Activated CD4-positive, alpha-beta T cell treated with anti-CD3 and anti-CD28 coated beads, Interleukin-2, amount 50 U/mL, for 1 hour (primary cell): Measurements from ENCODE around the gene ATP2C2.
A peak's percentile ranks its signal among the peaks of the same experiment; 100 is the strongest.
"Not testable (repeated sequence)": the region's sequence is repeated elsewhere in the genome, so short reads cannot be mapped to it uniquely, and the experiment has no call there.

Experiments used
- DNase-seq: peaks from one replicate; pipeline ENCODE4 v3.0.0-alpha.2; 2020

Gene ATP2C2

DNA sequence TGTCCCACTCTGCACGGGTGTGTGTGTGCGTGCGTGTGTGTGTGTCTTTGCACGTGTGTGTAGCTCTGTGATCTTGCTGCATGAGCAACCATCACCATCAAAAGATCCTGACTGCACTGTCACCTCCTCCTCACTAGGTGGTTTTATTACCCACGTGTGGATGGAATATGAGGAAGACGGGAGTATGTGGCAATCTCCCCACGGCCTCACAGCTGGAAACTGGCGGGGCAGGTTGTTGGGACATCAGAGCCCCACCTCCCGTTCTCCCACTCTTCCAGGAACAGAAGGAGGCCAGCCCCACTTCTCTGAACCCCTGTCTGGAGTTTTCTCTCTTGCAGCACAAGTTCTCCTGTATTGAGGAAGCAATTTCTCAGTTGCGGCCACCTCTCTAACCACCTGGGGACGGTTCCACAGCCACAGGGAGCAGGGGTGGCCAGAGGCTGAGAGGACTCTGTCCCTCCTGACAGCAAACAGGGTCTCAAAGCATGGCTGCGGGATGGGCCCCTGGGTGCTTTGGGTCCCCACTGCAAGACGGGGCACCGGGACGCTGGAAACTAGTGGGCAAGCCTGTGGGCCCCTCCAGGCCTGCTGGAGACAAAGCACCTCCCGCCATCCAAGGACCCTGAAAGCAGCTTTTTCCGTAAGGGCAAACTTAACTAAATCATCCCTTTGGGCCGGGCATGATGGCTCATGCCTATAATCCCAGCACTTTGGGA is 27.9 kb upstream of the ATP2C2 start:
- no peak for DNase-seq

DNA sequence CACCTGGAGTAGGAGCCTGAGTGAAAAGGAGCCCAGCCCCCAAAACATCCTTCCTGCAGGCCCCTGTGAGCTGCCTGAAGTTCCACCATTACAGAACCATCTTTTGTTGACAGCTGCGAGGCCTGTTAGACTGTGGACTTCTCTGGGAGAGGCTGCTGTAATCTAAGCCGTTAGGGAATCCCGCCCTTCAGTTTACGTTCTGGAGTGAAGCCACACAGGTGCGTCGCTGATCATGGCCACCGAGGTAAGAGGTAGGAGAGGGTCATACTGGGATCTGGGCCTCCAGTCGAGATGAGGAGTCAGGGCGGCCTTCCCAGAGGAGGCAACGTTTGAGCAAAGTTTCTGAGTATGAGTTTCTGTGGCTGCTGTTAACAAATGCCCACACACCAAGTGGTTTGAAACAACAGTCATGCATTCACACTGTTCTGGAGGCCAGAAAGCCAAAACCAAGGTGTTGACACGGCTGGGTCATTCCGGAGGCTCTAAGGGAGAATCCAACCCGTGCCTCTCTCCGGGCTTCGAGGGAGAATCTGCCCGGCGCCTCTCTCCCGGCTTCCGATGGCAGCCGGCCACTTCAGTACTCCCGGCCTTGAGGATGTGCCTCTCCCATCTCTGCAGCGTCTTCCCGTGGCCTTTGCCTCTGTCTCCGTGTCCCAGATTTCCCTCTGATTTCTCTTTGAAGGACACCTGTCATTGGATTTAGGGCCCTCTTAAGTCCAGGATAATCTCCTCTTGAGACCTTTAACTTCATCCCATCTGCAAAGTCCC is 26.6 kb upstream of the ATP2C2 start:
- no peak for DNase-seq

DNA sequence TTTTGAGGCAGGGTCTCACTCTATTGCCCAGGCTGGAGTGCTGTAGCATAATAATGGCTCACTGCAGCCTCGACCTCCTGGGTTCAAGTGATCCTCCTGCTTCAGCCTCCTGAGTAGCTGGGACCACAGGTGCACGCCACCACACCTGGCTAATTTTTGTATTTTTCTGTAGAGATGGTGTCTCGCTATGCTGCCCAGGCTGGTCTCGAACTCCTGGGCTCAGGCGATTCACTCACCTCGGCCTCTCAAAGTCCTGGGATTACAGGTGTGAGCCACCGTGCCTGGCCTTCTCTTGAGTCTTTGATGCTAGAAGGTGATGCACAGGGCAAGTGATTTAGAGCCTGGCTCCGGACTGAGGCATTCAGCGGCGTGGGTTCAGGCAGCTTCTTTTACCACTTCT is 24.5 kb upstream of the ATP2C2 start:
- not testable (repeated sequence) for DNase-seq

DNA sequence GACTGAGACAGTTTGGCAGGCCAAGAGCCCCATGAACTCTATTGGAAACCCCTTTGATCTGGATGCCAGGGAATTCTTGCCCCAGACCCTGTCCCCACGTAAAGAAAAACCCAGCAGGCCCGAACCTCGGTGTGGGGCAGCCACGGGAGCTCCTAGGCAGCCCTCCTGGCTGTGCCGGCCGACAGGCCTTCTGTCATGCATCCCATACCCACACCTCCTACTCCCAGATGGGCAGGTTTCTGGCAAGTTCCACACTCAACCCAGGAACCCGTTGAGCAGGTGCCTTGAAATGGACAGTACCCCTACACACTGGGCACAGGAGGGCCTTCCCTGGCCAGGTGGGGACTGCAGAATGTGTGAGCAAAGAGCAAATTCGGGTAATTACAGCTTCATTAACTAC is 23.6 kb upstream of the ATP2C2 start:
- DNase-seq: no peak

DNA sequence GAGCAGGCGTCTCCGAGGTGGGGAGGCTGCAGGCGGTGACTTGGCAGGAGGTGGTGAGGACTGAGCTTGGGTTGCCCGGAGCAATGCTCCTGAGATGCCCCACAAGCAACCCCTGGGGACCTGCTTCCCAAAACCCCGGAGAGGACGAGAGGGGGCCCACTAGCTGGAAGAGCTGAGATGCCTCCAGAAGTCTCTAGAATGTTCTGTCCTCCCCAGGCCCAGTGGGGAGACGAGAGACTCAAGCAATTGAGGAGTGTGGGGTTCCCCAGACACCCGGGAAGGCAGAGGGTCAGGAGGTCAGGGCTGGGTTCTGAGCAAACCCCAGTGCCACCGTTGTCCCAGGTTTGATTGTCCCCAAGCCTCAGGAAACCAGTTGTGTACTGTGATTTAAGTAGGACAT is 21.2 kb upstream of the ATP2C2 start:
- no peak for DNase-seq

DNA sequence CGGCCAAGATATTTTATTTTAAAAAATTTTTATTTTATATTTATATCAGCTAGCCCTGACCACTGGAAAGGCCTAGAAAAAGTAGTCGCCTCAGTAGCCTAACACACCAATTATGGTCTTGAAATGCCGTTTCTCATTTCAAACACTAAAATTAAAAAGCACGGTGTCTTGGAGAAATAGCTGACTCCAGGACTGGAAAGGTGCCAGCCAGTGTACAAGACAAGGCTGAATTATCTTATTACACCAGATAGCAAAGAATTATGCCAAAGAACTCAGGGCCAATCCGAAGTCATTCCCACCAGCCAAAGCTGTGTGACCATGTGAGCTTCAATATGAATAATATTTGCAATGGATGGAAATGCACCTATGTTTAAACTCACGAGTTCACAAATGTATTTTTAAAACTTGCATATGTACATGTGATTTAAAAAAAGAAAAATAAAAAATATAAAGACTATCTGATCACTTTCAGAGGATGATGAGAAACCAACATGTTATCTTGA is 19.9 kb upstream of the ATP2C2 start:
- no peak for DNase-seq

DNA sequence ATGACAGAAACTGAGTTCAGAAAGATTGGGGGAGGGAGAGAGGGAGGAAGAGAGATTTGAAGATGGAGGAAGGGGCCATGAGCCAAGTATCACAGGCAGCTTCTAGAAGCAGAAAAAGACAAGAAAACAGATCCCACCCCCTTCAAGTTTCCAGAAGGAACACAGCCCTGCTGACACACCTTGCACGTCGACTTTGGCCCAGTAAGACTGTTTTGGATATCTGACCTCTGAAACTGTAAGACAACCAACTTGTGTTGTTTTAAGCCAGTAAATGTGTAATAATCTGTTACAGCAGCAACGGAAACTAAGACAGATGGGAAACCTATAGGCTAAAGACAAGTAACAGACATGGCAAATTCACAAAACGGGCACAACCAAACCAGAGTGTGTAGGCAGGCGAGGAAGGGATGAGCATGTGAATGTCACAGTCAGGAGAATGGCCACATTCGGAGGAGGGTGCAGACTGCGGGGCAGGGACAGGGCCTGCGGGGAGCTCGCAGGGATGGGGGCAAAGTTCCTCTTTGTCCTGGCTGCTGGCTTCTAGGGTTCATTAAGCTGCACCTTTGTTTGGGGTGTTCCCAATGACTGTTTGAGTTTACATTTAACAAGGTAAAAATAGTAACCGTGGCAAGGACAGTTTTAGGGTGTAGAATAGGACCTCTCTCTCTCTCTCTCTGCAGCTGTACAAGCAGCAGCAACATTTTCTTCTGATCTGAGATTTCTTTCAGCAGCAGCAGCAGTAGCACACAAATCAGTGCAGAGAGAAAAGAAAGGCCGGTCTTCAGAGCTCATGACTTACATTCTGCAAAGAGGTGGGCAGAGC is 18.3 kb upstream of the ATP2C2 start:
- DNase-seq: no peak

DNA sequence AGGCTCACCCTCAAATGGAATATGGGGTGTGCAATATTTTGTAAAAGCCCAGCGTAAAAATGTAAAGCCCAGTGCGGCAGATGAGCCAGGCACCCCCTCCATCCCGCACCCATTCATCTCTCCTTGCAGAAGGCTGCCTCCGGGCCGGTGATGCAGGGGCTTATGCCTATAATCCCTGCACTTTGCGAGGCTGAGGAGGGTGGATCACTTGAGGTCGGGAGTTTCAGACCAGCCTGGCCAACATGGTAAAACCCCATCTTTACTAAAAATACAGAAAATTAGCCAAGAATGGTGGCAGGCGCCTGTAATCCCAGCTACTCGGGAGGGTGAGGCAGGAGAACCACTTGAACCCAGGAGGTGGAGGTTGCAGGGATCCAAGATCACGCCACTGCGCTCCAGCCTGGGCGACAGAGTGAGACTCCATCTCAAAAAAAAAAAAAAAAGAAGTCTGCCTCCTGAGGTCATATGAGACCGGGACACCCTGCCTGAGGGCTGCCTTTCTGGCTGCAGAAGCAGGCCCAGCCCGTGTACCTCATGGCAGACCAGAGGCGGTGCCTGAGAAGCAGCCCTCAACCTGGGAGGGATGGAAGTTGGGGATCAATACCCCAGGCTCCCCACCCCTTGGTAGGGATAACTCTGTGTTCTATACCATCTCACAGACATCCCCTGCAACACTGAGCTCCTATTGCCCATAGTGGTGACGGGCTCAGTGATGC is 17.5 kb upstream of the ATP2C2 start:
- no peak for DNase-seq

DNA sequence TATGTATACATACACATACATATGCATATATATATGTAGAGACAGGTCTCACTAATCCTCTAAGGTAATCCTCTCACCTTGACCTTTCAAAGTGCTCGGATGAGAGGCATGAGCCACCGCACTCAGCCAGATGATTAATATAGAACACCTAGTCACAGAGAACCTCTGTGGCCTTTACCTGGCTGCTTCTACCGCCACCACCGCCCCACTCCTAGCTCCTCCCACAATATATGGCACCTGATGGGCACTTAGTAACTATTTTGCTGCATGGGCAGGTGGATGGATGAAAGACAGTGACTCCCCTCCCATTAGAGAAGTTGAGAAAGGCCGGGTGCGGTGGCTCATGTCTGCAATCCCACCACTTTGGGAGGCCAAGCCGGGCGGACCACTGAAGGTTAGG is 16.7 kb upstream of the ATP2C2 start:
- DNase-seq: no peak

DNA sequence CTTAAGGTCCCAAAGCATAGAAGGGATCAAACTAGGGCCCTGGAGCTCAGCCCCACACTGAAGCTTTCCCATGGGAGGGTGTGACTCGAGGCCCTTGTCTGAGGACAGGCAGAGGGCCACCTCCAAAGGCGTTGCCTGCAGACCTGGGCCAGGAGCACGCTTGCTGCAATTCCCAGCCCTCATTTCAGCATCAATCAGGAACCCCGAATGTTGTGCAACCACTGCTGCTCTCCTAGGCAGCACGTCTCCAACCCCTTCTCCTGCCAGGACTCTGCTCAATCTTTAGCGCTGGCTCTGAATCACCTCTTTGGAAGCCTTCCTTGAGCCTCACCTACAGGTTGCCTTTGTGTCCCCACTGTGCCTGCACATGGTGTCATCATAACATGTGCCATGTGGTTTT is 14.0 kb upstream of the ATP2C2 start:
- DNase-seq: no peak

DNA sequence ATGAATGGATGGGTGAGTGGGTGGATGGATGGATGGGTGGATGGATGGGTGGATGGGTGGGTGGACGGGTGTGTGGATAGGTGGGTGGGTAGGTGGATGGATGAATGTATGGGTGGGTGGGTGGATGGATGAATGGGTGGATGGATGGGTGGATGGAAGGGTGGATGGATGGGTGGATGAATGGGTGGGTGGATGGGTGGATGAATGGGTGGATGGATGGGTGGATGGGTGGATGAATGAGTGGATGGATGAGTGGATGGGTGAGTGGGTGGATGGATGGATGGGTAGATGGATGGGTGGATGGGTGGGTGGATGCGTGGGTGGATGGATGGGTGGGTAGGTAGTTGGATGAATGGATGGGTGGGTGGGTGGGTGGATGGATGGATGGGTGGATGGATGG is 13.2 kb upstream of the ATP2C2 start:
- DNase-seq: no peak

DNA sequence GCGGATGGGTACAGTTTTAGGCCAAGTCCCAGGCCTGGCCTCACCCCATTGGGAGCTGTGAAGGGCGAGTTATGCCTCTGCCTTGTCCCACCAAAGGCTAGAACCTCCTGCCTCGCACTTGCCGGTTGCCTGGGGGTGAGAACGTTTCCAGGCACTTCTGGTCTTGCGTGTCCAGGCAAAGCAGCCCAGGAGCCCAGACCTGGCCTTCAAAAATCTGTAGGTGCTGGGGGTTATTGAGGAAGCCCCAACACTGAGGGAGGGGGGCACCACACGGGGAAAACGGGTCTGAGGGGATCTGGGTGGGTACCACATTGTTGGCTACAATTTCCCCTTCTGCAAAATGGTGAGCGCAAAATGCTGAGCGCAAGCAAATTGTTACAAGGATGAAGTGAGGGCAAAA is 12.2 kb upstream of the ATP2C2 start:
- DNase-seq: no peak

DNA sequence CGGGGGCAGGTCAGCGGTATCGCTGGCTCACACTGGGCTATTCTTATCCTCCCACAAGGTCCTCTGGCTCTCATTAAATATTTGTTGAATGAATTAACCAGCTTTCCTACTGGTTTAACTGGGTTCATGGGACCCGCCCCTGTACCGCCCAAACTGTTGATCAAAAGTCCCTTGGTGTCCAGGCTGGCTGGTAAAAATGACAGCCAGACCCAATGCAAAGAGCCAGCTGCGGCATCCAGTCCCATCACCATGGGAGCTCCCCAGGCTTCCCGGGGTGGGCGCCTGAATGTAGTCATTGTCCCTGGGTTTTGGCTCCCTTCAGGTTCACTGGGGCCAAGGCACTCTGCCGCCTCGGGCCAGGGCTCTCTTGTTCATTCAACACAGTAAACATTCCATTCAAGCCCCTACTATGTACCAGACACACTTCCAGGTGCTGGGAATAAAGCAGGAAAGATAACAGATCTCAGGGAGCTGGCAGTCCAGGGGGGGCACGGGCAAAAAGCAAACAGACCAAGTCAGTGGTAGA is 11.7 kb upstream of the ATP2C2 start:
- no peak for DNase-seq

DNA sequence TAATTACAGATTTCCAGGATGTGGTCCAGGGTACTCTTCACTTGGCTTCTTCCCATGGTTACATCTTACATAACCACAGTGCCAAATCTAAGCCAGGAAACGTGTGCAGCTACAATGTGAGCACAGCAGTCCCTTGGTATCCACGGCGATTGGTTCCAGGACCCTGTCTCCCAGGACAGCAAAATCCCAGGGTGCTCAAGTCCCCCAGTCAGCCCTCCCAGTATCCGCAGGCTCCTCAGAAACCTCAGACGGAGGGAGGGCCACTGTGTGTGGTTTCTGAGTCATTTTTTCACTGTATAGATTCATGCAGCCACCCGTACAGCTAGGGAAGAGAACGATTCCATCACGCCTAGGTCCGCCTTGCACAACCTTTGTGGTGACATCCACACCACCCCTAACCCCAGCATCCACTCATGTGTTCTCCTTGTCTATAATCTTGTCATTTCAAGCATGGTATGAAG is 11.1 kb upstream of the ATP2C2 start:
- DNase-seq: no peak

DNA sequence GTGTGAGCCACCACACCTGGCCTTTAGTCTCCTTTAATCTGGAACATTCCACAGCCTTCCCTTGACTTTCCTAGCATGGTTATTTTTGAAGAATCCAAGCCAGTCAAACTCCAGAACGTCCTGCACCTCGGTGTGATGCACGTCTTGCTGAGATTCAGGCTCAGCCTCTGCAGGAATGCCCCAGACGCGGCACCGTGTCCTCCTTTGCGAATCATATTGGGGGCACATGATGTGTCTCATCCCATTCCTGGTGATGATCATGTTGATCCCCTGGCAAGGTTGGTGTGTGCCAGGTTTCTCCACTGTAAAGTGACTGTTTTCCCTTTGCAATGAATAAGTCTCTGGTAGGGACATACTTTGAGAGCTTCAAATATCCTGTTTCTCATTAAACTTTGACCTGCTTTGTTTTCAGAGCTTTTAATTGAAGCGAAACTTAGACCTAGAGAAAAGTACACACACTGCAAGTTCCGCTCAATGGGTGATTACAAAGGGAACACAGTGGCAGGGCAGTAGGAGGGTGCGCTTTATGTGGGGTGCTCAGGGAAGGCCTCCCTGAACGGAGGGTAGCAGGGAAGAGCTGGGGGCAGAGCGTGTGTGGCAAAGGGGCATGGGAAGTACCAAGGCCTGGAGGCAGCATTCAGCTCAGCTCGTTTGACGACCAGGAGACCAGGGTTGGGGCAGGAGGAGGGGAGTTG is 9.6 kb upstream of the ATP2C2 start:
- DNase-seq: no peak

DNA sequence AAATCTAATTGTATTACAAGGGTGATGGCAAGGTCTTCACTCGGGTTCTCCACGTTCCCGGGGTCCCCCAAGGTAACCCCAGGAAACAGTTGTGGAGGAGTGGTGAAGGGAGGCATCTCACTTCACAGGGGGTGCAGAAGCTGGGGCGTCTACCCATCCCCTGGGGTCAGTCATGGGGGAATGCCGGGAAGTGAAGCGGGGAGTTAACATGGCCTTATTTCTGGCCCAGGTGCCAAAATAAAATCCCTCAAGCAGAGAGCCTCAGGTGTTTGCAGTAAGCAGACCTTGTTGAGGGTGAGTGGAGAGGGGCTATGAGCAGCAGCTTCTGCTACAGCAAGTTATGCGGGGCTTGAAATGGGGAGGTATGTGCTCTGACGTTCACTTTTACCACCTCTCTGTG is 9.0 kb upstream of the ATP2C2 start:
- no peak for DNase-seq

DNA sequence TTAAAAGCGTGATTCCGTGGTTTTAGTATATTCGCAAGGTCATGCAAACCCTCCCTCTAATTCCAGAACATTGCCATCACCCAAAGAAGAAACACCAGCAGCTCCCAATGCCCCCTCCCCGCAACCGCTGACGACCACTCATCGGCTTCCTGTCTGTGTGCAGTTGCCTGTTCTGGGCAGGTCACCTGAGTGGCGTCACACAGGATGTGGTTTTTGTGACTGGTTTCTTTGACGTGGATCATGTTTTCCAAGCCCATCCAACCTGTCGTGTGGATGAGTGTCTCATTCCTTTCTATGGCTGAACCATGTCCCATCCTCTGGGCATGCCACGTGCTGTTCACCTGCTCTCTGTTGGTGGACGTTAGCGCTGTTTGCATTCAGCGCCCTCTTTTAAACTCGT is 8.2 kb upstream of the ATP2C2 start:
- peak; percentile 28 for DNase-seq

DNA sequence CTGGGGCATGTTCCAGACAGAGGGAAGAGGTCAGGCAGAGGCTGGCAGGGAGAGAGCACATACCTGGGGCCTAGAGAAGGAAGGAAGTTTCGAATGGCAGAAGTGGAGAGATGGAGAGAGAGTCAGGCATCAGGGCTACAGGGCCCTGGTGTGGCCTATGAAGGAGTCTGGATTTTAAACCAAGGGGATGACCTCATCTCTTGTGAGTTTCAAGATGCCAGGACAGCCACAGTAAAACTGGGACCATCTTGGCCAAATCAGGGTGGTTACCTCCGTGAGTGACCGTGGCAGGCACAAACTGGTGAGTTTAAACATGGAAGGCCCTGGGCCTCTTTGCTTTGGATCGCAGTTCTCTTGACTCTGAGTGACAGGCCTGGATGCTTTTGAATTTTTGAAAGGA is 7.6 kb upstream of the ATP2C2 start:
- DNase-seq: no peak

DNA sequence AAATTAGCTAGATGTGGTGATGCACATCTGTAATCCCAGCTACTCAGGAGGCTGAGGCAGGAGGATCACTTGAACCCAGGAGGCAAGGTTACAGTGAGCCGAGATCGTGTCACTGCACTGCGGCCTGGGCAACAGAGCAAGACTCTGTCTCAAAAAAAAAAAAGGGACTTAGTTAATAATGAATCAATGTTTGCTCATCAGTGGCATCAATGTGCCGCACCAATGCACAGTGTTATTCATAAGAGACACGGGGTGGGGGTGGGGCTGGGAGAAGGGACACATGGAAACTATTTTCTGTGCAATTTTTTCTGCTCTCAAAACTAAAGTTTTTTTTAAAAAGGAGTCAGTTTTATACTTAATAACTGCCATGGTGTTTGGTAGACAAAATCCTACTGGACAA is 6.8 kb upstream of the ATP2C2 start:
- DNase-seq: no peak

DNA sequence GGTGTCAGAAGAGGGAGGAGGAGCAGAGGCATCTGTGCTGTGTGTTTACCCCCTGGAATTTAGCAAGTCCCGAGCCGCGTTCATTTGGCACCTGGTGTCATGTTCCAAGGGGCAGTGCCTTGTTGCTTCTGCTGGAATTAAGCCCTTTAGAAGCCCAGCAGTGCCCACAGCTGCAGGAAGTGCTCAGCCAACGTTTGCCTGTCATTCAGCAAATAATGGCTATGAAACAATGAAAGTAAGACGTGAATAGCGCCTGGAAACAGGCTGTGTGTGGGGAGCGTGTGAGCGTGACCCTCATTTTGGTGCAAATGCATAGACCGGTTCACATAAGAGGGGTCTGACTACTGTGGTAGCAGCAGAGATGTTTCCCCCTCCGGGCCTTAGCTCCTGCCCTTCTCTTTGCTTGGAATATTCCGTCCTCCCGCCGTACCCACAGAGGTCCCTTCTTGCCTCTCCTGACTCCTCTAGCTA is 5.8 kb upstream of the ATP2C2 start:
- no peak for DNase-seq

DNA sequence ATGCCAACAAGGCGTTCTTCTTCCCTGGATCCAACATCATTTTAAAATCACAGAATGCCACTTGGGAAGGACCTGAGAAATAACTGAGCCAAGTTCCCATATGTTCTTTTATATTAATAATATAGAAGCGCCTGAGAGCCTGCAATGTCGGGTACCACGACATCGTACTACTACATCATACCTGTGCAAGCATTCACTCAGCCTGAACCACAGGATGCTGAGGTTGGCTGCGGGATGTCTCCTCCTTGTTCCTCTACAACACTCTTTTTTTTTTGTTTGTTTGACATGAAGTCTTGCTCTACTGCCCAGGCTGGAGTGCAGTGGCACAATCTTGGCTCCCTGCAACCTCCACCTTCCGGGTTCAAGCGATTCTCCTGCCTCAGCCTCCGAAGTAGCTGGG is 2.1 kb upstream of the ATP2C2 start:
- no peak for DNase-seq

DNA sequence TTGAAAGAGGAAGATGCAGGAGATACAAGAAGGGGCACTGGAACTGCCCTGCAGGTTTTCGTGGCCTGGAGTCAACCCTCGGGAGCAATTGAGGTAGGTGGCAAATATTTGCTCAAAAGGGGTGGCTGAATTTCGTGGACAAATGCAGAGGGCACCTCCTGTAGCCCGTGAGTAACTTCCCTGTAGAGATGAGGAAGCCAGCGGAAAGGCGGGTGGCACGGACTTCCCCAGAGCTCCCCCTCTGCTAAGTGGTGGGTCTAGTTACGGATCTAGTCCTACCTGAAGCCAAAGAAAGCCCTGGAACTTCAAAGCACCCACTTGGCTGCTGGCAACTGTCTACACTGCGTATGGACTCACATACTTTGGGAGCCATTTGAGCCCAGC is 1.0 kb upstream of the ATP2C2 start:
- DNase-seq: no peak
